GM12801 (cell line): ENCODE results near the gene IDUA.

ENCODE experiments used
- CTCF ChIP-seq: IDR thresholded peaks from one replicate; pipeline ENCODE4 v1.5.1; 2011; ENCODE audit warnings: control low read depth; ENCODE audit not compliant: insufficient read length; ENCODE audit errors: extremely low read depth

IDUA gene

DNA sequence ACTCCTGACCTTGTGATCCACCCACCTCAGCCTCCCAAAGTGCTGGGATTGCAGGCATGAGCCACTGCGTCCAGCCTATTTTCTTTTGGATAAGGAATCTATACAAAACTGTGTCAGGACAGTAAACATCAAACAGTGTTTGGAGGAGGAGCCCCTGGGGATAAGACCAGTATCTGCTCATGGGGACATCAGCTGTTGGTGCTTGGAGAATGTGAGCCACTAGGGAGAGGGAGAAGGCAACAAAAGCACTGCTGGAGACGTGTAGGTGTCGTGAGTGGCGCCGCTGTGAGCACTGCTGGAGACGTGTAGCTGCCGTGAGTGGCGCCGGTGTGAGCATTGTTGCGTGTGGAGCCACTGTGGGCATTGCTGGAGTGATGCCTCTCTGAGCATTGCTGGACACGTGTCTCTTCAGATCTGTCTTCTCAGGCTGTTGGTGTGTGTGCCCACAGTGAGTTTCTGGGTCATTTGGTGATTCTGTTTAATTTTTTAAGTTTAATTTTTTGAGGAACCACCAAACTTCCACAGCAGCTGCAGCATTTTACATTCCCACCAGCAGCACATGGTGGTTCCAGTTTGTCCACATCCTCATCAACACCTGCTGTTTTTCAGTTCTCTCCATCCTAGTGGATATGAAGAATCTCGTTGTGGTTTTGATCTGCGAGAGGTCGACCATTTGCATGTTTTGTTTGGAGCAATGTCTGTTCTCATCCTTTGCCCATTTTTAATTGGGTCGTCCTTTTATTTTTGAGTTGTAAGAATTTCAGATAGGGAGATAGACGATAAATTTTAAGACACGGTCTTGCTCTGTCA, 32.4 kb upstream of the IDUA start:
- TF ChIP-seq CTCF: no peak

- no peak for TF ChIP-seq CTCF
These were observed 31.5 kb upstream of the IDUA start for GRCh38 chr4:955161-955921.

DNA sequence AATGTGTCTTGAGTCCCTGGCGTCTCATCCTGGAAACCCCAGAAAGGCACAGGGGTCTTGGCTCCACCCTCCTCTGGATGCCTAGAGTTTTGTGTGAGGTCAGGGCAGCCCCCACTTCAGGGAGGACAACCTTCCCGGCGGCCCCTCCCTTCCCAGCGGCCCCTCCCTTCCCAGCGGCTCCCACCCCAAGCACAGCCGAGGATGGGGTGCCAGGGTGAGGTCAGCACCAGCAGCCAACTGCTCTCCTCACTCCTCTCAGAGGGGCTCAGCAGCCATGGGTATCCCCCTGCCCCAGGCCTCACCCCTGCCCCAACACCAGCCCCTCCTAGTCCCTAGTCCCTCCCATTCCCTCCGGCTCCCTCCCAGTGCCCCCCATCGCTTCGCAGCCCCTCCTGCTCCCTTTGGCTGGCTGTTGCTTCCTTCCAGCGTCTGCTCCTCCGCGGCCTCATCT, 30.9 kb upstream of the IDUA start:
- no peak for TF ChIP-seq CTCF

DNA sequence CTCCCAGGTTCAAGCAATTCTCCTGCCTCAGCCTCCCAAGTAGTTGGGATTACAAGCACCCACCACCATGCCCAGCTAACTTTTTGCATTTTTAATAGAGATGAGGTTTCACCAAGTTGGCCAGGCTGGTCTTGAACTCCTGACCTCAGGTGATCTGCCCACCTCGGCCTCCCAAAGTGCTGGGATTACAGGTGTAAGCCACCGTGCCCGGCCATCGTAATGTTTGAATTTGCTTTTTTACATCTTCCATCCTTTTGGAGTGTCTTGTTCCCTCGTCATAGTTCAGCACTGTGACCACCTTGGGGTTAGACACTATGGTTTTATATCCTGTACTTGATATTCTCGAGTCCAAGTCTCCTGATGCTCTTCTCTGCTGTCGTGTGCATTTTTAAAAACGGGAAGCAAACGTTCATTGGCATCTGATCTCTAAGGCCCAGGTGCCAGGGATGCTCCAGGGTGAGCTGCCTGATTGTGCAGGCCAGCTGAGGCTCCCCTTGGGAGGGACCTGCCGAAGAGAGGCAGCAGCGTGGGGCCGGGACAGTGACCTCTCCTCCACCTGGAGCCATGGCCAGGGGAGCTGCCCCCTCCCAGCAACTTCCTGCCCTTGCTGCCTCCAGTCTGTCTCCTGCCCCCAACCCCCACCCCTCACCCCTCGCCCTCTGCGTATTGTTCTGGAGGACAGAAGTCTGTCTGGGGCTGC, 30.2 kb upstream of the IDUA start:
- TF ChIP-seq CTCF: no peak

DNA sequence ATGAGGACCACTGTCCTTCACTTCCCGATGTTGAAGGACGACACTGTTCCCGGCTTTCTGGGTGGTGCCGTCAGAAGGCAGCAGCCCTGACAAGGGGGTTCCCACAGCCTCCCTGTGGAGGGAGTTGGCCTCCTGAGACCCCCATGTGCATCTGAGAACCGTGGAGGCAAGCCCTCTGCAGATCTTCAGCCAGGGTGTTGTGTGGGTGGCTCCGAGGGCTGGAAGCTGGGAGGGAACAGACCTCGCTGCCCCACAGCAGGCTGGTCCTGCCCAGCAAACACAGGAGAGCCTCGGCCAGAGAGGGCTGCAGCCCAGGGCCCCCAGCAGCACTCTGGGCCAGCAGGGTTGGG, 29.6 kb upstream of the IDUA start:
- no peak for TF ChIP-seq CTCF

DNA sequence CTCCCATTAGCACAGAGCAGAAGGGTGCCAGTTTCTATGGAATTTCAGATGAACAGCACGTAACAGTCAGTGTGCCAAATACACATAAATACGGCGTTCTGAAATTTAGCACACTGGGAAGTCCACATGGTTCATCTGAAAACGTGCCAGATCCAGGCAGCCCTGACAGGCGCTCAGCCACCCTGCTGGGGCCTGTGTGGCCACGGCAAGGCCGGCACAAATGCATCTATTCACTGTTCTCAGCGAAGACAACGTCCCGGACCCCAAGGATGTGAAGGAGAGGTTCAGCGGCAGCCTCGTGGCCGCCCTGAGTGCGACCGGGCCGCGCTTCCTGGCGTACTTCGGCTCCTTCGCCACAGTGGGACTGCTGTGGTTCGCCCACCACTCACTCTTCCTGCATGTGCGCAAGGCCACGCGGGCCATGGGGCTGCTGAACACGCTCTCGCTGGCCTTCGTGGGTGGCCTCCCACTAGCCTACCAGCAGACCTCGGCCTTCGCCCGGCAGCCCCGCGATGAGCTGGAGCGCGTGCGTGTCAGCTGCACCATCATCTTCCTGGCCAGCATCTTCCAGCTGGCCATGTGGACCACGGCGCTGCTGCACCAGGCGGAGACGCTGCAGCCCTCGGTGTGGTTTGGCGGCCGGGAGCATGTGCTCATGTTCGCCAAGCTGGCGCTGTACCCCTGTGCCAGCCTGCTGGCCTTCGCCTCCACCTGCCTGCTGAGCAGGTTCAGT, 29.1 kb upstream of the IDUA start:
- no peak for TF ChIP-seq CTCF

DNA sequence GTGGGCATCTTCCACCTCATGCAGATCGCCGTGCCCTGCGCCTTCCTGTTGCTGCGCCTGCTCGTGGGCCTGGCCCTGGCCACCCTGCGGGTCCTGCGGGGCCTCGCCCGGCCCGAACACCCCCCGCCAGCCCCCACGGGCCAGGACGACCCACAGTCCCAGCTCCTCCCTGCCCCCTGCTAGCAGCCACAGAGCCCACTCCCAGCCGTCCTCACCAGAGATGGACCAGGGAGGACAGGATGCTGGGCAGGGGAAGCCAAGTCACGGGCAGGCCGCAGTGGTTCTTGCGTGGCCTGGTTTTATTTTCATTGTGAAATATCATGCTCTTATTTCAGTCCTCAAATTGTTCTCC, 28.6 kb upstream of the IDUA start:
- no peak for TF ChIP-seq CTCF
